Measurements from ENCODE around the gene TMEM200A. TPM values are rescaled to one million over a fixed set of nuclear protein-coding genes. Genes with fewer than 3 reads are reported as not detected.
"Not testable (repeated sequence)": the region's sequence is repeated elsewhere in the genome, so short reads cannot be mapped to it uniquely, and the experiment has no call there.

Gene TMEM200A
- total RNA-seq, 1 experiment from 2014 or later, result 2.0 TPM

GRCh38 chr6:130324657-130325056 is 41.2 kb upstream of the TMEM200A start:
- POLR2A ChIA-PET (ENCODE audit: low non-redundant PET), result no interaction called here
- no TSS peak for BruUV-seq (replicated peaks)
- intact Hi-C loops (cut with micrococcal nuclease; ENCODE audit: unreplicated experiment), result loop anchor here (5.0 to 10.0 kb wide), 2 partner anchors 518 to 550 kb away; no protein-coding TSS in a partner anchor

GRCh38 chr6:130326496-130326895 is 39.3 kb upstream of the TMEM200A start:
- POLR2A ChIA-PET (ENCODE audit: low non-redundant PET), result interaction anchor here (0.6 kb wide), 1 partner anchor 13 kb away, joined by 3 read pairs; no protein-coding TSS in a partner anchor
- Histone ChIP-seq H3K36me3 (ENCODE audit: insufficient read depth, low read length, poor library complexity, severe bottlenecking) (no peaks in the 10 kb centered on the region), H3K4me3 (ENCODE audit: low read depth, low read length, poor library complexity, severe bottlenecking) (no peak overlapping the region), H3K9me3 (ENCODE audit: low read depth, low read length, poor library complexity, severe bottlenecking) (no peaks in the 10 kb centered on the region), H3K4me1 (ENCODE audit: insufficient read depth, low read length, poor library complexity, severe bottlenecking) (no peaks in the 10 kb centered on the region), H3K27me3 (replicated peaks; ENCODE audit: insufficient read depth, low read depth, low read length, poor library complexity) (no peaks in the 10 kb centered on the region), H3K27ac (ENCODE audit: low read depth, low read length, poor library complexity, severe bottlenecking) (no peak overlapping the region)
- intact Hi-C loops (cut with micrococcal nuclease; ENCODE audit: unreplicated experiment), result loop anchor here (10.0 kb wide), 1 partner anchor 548 kb away; no protein-coding TSS in a partner anchor
- no peak for DNase-seq (ENCODE audit: low spot score)
- BruUV-seq (replicated peaks), result no TSS peak
- CTCF ChIA-PET, result no interaction called here
- TF ChIP-seq CTCF (conservative IDR thresholded peaks at IDR 0.05; ENCODE audit: low read depth, low read length), result no peak
- no peak for TF ChIP-seq EZH2 (IDR thresholded peaks at IDR 0.05; ENCODE audit: borderline replicate concordance, low read depth, low read length, poor library complexity, severe bottlenecking)

More at GRCh38 chr6:130324657-130325056, 41.2 kb upstream of the TMEM200A start:
- Histone ChIP-seq H3K9me3 (ENCODE audit: low read depth, low read length, poor library complexity, severe bottlenecking) (no peaks in the 10 kb centered on the region), H3K27ac (ENCODE audit: low read depth, low read length, poor library complexity, severe bottlenecking) (no peak overlapping the region), H3K36me3 (ENCODE audit: insufficient read depth, low read length, poor library complexity, severe bottlenecking) (no peaks in the 10 kb centered on the region), H3K27me3 (replicated peaks; ENCODE audit: insufficient read depth, low read depth, low read length, poor library complexity) (no peaks in the 10 kb centered on the region), H3K4me3 (ENCODE audit: low read depth, low read length, poor library complexity, severe bottlenecking) (no peak overlapping the region), H3K4me1 (ENCODE audit: insufficient read depth, low read length, poor library complexity, severe bottlenecking) (no peaks in the 10 kb centered on the region)
- no peak for DNase-seq (ENCODE audit: low spot score)
- CTCF ChIA-PET, result interaction anchor here (1.2 kb wide), 1 partner anchor 373 kb away, joined by 5 read pairs; no protein-coding TSS in a partner anchor
- no peak for TF ChIP-seq CTCF (conservative IDR thresholded peaks at IDR 0.05; ENCODE audit: low read depth, low read length)

- intact Hi-C loops (cut with micrococcal nuclease; ENCODE audit: unreplicated experiment), result no loop called here
- Histone ChIP-seq H3K36me3 (ENCODE audit: insufficient read depth, low read length, poor library complexity, severe bottlenecking) (no peaks in the 10 kb centered on the region), H3K27me3 (replicated peaks; ENCODE audit: insufficient read depth, low read depth, low read length, poor library complexity) (no peaks in the 10 kb centered on the region), H3K9me3 (ENCODE audit: low read depth, low read length, poor library complexity, severe bottlenecking) (no peaks in the 10 kb centered on the region), H3K4me3 (ENCODE audit: low read depth, low read length, poor library complexity, severe bottlenecking) (no peak overlapping the region), H3K27ac (ENCODE audit: low read depth, low read length, poor library complexity, severe bottlenecking) (no peak overlapping the region), H3K4me1 (ENCODE audit: insufficient read depth, low read length, poor library complexity, severe bottlenecking) (no peaks in the 10 kb centered on the region)
- POLR2A ChIA-PET (ENCODE audit: low non-redundant PET), result interaction anchor here (0.7 kb wide), 2 partner anchors 12 to 710 kb away, joined by 3 to 4 read pairs; no protein-coding TSS in a partner anchor
- DNase-seq (ENCODE audit: low spot score), result no peak
- TF ChIP-seq EZH2 (IDR thresholded peaks at IDR 0.05; ENCODE audit: borderline replicate concordance, low read depth, low read length, poor library complexity, severe bottlenecking), result no peak
- TF ChIP-seq CTCF (conservative IDR thresholded peaks at IDR 0.05; ENCODE audit: low read depth, low read length), result no peak
- no TSS peak for BruUV-seq (replicated peaks)
- CTCF ChIA-PET, result no interaction called here
Measured at GRCh38 chr6:130337534-130337933, 28.3 kb upstream of the TMEM200A start.

GRCh38 chr6:130346324-130346723 is 19.5 kb upstream of the TMEM200A start:
- H3K27ac ChIP-seq (ENCODE audit: low read depth, low read length, poor library complexity, severe bottlenecking); BruUV-seq (replicated peaks); H3K9me3 ChIP-seq (ENCODE audit: low read depth, low read length, poor library complexity, severe bottlenecking); intact Hi-C loops (cut with micrococcal nuclease; ENCODE audit: unreplicated experiment); CTCF ChIA-PET; H3K36me3 ChIP-seq (ENCODE audit: insufficient read depth, low read length, poor library complexity, severe bottlenecking); POLR2A ChIA-PET (ENCODE audit: low non-redundant PET); H3K4me3 ChIP-seq (ENCODE audit: low read depth, low read length, poor library complexity, severe bottlenecking); H3K27me3 ChIP-seq (replicated peaks; ENCODE audit: insufficient read depth, low read depth, low read length, poor library complexity); H3K4me1 ChIP-seq (ENCODE audit: insufficient read depth, low read length, poor library complexity, severe bottlenecking); DNase-seq (ENCODE audit: low spot score): not testable (repeated sequence)
